SKM-1 treated with dmso at 0.1 percent for 144 hours (cell line): ENCODE data around the gene TMEM244.
"Not testable (repeated sequence)": the region's sequence is repeated elsewhere in the genome, so short reads cannot be mapped to it uniquely, and the experiment has no call there.

Source experiments
- DNase-seq: peaks from one replicate; lab custom pipeline; 2025; ENCODE audit not compliant: unreplicated experiment; lab: John Stamatoyannopoulos, UW

TMEM244 gene

DNA sequence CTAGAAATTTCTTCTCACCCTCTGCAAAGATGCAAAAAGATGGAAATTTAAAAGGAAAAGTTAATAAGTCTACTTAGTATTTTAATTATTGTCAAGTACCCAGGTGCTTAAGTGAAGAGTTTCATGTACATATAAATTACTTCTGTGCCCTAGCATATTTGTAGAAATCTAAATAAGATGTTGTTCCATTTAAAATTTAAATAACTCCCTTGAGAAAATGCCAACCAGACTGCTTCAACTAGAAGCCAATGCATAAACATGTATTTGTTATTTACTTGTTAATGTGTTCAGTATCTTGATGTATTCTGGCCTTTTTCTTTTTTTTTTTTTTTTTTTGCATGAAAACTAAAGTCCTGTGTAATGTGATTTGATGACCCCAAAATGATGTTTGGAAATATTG lies 6.3 kb upstream of the TMEM244 start:
- DNase-seq, result no peak

- DNase-seq, result no peak
Observed at GRCh38 chr6:129866688-129867087, 5.6 kb upstream of the TMEM244 start.

DNA sequence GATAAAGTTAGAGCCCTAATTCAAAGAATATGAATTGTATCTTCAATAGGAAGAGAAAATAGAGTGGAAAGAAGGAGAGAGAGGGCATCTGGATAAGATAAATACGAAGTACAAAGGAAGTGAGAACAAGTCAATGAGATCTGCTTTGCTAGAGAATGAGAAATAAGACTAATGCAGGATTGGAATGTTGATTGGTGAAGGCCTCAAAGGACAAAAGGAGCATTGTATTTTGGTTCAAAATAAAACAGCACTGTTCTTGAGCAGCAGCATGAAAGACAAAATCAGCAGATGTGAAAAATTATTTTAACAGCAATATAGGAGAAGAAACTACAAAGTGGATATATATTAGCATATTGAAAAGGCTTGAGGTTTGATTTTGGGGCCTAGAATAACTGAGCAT lies 5.1 kb upstream of the TMEM244 start:
- DNase-seq, result no peak

- DNase-seq, result no peak
Observed at GRCh38 chr6:129865013-129865412, 3.9 kb upstream of the TMEM244 start.

DNA sequence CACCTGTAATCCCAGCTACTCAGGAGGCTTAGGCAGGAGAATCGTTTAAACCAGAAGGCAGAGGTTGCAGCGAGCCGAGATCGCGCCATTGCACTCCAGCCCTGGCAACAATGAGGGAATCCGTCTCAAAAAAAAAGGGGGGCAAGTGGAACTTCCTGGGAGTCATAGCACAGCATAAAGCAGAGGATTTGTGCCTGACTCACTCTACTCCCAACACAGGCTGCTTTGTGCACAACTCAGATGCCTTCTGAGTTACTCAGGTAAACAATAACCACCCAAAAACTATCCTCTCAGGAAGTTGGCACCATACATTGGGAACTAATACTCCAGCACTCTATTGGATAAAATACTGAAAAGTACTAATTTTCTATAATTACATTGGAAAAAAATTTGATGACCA lies 2.5 kb upstream of the TMEM244 start:
- no peak for DNase-seq

GRCh38 chr6:129859524-129859923 lies 1.6 kb downstream of the TMEM244 start:
- no peak for DNase-seq

- DNase-seq, result no peak
Observed at GRCh38 chr6:129857838-129858237, 3.3 kb downstream of the TMEM244 start.

DNA sequence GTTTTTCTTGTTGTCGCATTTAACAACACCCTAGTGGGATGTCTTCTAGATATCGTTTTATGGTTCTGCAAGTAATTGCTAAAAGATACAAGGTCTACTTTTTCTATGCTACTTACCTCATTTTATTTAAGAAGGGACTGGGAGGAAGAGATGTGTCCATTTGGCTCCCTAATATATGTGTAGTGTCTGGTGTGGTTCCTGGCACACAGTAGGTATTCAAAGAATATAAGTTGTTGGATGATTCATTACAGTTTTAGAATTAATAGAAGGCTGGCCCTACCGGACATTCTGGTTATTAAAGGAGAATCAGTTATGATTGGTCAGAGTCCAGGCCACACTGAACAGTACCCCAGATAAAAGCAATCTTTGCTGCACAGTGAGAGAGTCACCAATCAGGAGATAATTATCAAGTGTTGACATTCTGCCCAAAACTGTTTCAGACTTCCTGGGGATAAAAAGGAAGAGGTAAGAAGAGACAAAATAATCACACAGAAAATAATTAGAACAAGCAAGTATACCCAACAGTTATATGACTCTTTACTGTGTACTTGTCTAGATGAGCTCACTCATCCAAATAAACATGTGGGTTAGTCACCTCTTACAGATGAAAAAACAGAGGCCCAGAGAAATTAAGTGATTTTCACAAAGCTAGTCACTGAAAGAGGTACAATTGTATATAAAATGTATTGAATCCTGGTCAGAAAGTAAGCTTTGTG lies 7.0 kb downstream of the TMEM244 start:
- DNase-seq, result no peak

DNA sequence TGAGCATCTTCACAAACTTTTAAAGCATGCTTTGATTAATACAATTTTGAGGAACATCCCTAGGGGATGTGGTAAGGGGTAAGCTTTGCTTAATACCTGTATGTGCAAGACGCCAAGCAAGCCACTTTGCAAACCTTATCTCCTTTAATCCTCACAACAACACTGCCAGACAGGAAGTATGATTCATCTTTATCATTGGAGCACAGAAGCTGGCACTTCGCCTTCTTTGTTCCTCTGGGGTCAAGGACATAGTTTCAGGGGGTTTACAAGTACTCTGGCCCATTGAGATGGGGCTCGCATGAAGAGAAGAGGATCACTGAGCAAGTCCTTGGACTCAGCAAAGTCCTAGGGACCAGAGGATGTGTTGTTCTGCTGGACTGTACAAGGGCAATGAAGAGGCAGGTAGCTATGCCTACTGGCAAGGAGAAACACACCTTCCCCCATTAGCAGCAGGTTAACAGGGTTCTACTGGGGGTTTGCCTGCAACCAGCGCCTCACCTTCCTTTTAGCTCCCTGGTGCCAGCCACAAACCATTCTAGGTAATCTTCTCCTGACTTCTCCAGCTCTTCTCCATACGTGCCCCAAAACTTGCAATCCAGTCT lies 8.8 kb downstream of the TMEM244 start:
- no peak for DNase-seq

DNA sequence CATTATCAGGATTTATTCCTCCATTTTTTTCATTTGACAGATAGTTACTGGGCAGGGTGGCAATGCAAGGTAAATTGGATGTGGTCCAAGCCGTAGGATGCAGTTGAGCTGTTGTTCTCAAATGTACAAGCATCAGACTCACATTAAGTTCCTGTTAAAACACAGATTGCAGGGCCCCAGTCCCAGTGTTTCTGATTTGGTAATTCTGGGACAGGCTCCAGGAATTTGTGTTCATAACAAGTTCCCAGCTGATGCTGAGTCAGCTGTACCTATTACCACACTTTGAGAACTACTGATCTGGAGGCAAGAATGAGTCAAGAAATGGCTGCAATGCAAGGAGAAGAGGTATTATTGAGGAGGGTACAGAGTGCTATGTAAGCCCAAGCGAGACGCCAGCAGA lies 11.7 kb downstream of the TMEM244 start:
- no peak for DNase-seq

DNA sequence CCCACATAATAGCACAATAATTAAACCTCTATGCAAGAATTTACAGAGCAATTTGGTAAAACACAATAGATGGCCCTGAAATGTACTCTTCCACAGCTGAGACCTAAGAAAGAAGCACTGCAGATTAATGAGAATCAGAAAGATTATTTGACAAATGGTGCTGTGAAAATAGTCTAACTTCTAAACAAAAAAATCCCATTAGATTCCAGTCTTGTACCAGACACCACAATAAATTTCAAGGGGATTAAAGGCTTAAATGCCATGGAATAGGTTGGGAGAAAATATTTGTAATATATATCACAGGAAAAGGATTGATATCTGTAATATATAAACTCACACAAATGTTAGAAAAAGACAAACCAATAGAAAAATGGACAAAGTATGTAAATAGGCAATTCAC lies 14.4 kb downstream of the TMEM244 start:
- no peak for DNase-seq

DNA sequence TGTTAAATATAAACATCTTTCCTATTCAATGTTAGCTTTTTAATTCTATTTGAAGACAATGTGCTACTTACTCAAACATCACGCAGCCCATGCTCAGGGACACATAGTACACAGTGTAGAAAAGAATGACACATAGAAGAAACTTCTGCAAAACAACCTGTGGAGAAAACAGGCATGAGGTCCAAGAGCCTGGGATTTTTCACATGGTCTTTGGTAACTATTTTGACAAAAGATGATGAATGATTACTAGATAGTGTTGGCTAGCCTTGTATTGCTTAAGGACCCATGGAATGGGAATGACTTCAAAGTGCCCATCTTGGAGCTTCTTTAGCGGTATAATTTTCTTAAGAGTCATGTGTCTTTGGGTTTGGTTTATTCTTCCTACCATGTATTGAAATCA lies 15.4 kb downstream of the TMEM244 start:
- no peak for DNase-seq

GRCh38 chr6:129844118-129844891 lies 16.8 kb downstream of the TMEM244 start:
- no peak for DNase-seq

- DNase-seq, result no peak
Observed at GRCh38 chr6:129843573-129843972, 17.5 kb downstream of the TMEM244 start.

GRCh38 chr6:129842881-129843409 lies 18.2 kb downstream of the TMEM244 start:
- no peak for DNase-seq

DNA sequence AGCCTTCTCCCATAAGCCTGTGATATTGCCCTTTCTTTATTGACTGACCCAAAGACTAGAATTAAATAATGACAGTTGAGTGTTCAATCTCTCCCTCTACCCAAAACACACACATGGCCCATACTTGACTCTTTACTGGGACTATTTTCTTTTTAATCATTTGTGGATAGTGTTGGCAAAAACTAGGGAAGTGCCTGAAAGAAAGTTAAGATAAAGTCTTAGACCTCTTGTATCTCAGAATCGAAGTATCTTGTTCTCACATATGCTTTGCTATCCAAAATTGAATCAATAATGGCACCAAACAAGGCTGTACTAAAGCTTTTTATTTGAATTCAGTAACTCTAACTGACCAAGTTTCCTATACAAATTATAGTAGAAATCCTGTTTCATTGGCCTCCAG lies 19.0 kb downstream of the TMEM244 start:
- no peak for DNase-seq

DNA sequence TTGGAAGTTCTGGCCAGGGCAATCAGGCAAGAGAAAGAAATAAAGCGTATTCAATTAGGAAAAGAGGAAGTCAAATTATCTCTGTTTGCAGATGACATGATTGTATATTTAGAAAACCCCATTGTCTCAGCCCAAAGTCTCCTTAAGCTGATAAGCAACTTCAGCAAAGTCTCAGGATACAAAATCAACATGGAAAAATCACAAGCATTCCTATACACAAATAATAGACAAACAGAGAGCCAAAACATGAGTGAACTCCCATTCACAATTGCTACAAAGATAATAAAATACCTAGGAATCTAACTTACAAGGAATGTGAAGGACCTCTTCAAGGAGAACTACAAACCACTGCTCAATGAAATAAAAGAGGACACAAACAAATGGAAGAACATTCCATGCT lies 21.6 kb downstream of the TMEM244 start:
- not testable (repeated sequence) for DNase-seq

- no peak for DNase-seq
Observed at GRCh38 chr6:129835691-129836090, 25.4 kb downstream of the TMEM244 start.

GRCh38 chr6:129832299-129832698 lies 28.8 kb downstream of the TMEM244 start:
- no peak for DNase-seq

GRCh38 chr6:129828229-129828628 lies 32.9 kb downstream of the TMEM244 start:
- DNase-seq, result no peak

DNA sequence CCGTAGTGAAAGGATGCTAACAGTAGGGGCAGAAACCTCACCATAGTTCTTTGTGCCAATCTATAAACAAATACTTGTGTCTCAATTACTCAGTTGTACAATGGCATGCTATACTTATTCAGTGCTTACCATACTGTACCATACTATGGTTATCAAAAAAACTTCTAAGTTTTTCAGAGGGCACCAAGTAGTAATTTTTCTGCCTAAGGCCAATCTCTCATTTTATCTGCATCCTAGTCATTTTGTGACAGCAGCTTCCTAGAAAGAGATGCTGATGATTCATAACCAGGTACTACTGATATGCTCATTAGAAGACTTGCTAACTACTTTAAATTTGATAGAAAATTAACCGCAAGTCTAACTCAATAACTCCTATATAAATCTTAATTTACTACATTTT lies 42.9 kb downstream of the TMEM244 start:
- no peak for DNase-seq

DNA sequence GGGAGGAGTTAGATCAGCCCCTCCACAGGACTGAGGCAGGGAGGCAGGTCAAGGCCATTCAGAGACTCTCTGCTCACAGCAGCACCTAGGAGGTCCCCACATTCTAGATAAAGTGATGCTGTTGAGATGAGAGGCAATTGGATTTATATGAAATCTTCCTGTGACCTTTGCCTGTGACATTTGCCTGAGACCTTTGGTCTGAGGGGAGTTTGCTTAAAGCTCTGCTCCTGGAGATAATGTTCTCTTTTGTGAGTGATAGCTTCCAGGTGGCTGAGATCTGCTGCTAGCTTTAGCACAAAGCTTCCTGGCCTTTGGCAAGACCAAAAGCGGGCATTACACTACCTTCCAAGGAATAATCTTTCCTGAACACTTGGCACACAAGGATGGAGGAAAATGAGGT lies 43.3 kb downstream of the TMEM244 start:
- DNase-seq, result no peak
